Regular cardiac myocyte (primary cell): ENCODE results near the gene ALG13. TPM values are rescaled to one million over a fixed set of nuclear protein-coding genes. Genes with fewer than 3 reads are reported as not detected.

Source experiments
- total RNA-seq: library from RNA; depleted of rRNA; stranded (reverse); fragments of >200 nt; gene quantifications from 2 replicates; pipeline ENCODE4 v1.2.3, GENCODE V29; 2014

Gene ALG13
- total RNA-seq = 25.5 and 30.4 TPM in 2 replicates

DNA sequence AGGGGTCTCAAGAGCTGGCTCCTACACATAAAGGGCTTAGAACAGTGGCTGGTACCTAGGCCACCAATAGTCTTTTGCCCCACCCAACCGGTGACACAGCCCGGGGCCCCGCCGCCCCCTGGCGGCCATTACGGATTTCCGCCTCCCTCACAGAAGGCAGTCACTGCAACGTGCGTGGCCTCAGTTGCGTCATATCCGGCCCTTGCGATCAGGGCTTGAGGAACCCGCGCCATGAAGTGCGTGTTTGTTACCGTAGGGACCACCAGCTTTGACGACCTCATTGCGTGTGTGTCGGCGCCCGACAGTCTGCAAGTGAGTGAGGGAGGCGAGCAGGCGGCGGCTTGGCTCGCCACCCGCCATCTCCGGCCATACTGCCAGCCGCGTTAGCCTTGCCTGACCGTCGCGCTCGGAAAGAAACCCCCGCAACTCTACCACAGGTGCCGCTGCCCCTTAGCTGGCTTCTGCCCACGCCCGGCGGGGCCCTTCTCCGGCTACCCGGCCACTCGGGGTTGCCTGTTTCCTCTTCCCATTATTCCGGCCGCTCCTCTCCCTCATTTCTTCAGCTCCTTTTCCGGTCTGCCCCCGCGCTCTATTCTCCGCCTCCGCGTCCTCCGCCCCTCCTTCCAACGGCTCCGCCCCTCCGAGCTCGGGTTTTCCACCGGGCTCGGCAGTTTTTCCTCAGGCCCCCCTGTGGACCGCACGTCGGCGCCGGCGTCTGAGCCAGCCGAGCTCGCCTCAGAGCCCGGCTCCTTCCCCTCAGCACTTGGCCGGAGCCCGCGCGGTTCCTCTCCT lies at the start of gene ALG13:
TSS of gene ALG13 (plus strand) at position 183 of the 792 bp plus-strand sequence. CDS start at position 232, 49 bp downstream.

Other genes with a start within 250 kb of the ALG13 start
- under 0.01 and 0.19 TPM in 2 replicates for gene SERTM2, start 169.5 kb upstream of the ALG13 start, total RNA-seq
- gene TRPC5OS, start 195.0 kb downstream of the ALG13 start, total RNA-seq = not detected in 2 replicates